Stimulated activated CD4-positive, alpha-beta T cell treated with anti-CD3 and anti-CD28 coated beads, Interleukin-15, amount 100 ng/mL, for 24 hours (primary cell): ENCODE measurements around the gene JMJD7.

ENCODE experiments used
- DNase-seq: peaks from one replicate; pipeline ENCODE4 v3.0.0-alpha.2; 2020

The JMJD7 gene

DNA sequence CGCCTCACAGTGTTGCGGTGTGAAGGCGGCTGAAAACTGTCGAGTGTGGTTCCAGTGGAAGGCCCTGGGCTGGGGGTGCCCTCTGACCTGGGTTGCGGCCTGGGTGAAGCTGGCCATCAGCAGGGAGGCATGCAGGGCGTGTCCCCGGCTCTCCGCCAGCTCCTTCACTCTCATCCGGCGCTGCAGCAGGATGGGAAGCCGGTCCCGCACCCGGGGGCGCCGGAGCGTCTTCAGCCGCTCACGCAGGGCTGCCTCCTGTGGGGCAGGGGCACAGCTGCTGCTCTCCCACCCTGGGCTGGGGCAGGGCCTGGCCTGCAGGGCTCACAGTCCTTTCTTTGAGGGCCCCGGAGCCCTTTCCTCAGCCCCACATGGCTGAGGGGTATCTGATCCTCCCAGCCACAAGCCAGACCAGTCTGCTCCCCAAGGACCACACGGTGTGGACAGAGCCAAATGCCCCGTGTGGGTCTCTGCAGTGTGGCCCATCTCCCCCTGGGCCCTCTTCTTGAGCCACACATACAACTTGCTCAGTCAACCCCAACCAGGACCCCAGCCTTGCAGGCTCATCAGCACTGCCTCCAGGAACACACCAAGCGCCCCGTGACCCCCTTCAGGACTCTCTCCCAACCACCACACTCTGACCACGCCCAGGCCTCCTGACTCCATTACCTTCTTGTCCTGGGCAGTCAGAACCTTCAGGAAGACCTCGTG, 39.1 kb downstream of the JMJD7 start:
- no peak for DNase-seq

DNA sequence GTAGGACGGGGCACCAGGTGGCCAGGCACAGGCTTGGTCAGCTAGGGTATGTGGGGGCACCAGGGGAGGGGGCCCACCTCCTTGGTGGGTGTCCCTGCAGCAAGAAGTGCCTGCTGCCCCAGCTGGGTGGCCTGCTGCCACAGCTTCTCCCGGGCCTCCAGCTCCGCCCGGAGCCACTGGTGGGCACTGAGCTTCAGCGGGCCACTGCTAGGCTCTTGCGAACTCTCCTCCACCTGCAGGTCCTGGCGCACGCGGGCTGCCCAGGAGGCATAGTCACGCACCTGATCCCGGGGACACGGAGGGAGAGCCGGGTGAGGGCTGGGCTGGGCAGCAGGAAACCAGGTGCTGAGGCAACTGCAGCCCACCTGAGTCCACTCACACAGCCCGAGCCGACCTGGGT, 40.4 kb downstream of the JMJD7 start:
- no peak for DNase-seq

DNA sequence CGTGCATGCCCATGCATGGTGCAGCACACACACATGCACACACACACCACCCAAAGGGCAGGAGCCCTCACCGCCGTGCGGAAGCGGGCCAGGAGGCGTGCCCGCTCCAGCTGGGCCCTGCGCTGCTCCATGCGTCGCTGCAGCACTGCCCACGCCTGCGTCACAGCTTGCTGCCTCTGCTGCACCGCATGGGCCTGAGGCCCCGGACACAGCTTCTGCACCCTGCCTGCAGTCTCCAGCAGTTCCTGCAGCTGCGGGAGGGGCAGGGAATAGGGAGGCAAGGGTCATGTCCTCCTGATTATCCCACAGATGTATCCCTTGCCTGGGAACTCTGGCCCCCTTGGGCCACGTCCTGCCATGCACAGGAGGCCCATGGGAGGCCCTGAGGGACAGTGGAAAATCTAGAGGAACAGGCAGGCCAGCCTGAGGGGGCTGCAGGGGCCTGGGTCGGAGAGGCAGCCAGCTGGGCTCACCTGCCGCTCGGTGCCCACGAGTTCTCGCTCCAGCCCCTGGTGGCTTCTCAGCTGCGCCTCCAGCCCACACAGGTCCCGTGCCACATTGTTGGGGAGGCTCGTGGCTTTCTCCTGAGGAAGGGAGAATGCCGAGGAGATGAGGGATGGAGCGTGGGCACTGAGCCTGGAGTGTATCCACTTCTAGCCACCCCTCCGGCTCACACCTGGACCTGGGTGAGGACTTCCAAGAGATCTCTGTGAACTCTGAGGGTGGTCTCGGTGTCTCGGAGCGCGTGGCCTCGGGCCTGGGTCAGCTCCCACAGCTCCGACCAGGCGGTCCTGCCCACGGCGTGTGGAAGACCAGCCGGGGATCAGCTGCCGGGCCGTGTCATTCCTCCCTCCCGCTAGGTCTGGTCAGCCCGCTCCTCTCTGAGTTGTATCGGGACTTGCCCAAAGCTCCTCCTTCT, 42.1 kb downstream of the JMJD7 start:
- no peak for DNase-seq

DNA sequence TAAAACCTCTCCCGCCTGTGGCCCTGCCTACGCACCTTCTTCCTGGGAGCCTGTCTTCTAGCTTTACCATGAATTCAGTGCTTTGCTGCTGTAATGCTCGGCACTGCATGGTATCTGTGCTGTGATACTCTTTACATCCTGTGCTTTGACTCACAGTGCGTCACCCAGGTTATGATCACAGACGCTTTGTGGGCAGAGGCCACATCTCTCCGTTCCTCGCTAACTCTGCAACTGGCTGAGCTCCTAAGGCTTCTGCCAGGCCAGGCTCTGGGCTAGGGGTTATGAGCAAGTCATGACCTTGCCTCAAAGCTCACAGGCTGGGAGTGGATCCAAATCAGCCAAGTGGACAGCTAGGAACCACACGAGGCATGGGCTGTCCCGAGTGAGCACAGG, 42.8 kb downstream of the JMJD7 start:
- peak; percentile 79 for DNase-seq

DNA sequence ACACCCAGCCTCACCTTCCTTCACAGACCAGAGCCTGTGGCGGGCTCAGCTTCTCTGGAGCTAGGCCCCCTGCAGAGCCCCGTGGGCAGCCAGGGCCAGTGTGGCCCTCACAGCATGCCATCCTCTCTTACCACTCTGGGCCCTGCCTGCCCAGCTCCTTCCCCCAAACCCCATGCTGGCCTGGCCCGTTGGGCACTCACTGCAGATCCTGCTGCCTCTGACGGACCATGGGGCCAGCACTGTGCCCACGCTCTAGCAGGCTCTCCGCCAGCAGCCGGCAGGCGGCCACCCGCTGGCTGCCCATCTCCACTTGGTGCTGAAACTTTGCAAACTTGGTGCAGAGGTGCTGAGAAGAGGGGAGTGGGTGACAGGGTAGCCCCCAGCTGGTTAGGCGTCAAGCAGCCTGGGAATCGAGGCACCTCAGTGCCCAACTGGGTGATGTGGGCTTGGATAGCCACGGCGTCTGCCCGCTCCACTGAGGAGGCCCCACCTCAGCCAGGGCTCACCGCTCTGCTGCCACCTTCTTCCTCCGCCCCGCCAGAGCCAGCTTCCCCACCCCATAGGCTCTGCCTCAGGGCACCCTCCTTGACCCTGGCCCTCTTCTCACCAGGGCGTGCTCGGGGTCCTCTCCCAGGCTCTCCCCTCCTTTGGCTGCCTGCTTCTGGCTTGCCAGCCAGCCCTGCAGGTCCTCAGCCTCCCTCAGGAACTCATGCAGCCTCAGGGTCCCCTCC, 43.4 kb downstream of the JMJD7 start:
- no peak for DNase-seq

DNA sequence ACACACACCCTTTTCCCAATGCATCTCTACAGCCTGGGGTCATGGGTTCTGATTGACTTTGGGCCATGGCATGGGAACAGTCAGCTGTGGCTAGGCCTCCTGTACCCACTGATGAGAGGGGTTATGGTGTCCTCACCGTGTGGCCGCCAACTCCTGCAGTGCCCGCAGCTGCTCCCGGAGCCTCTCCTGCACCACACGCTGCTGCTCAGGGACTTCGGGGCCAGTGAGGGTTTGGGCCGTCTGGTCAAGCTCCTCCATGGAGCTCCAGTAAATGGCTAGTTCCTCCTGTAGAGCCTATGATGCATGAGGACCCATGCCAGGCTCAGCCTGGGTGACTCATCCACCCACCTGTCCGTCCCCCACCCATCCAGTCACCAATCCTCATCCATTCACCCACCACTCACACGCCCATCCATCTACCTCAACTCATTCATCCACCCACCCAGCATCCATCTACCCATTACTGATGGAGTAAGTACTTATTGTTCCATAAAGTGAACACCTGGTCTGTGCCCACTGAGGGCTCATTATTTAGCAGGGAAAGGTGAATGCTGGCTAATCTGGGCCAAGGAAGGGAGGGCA, 44.4 kb downstream of the JMJD7 start:
- DNase-seq, result no peak

DNA sequence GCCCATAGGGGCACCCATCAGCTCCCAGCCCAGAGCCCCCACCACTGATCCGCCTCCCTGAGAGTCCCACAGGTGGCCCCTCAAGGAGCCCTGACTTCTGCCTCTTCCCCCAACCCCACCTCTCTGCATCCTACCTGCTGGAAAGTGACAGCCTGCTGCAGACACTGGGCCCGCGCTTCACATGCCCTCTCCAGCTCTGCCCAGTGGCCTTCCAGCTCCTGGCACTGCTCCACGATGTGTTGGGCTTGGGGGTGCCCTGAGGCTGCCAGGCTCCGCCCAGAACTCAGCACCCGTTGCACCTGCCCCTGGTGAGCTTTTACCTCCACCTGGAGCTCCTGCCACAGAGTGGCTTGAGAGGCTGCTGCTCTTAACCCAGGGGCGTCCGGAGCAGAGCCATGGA, 45.8 kb downstream of the JMJD7 start:
- DNase-seq, result no peak

DNA sequence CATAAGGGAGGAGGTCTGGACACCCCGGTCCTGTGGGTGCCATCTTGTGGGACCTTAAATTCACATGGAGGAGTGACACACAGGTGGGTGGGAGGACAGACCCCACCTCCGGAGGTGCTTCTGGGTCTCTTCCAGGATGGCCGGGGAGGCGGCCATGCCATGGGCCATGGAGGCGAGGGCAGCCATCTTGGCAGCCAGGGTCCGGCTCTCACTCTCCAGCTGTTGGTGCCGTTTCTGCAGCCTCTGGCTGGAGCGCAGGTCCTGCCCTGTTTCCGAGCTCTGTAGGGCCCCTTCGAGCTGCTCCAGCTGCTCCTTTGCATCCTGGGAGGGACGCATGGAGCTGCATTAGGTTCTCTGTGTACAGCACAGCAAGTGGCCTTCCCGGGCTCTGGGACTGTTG, 46.8 kb downstream of the JMJD7 start:
- DNase-seq, result no peak

DNA sequence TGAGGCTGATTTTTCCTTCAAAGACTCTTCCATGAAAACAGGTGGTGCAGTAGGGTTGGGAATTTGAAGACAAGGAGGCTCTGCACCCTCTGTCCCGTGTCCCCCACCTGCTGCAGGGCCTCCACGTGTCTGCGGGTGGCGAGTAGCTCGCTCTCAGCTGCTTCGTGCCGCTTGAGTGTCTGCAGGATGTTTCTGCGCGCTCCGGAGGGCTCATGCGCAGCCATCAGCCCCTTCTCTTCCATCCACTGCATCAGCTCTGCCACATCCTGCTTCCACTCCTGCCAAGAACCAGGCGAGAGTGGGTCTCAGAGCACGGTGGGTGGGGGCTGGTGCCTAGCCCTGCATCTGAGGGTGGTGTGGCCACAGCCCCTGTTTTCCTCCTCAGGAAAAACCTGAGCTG, 48.1 kb downstream of the JMJD7 start:
- DNase-seq, result no peak

DNA sequence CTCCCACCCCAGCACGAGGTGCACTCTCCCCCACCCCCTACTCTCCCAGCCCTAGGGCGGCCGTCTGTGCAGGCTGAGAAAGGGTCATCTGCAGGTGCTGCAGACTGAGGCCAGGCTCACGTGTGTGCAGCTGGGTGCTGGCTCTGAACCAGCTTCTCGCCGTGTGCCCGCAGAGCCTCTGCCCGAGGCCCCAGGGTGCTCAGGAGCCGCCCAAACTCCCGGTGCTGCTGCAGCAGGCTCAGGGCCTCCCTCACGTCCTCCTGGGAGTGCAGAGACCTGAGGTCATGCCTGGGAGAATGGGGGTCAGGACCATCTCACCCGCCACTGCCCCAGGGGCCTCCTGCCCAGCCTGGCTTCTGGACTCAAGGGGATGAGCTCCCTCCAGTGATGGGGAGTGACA, 48.8 kb downstream of the JMJD7 start:
- no peak for DNase-seq

DNA sequence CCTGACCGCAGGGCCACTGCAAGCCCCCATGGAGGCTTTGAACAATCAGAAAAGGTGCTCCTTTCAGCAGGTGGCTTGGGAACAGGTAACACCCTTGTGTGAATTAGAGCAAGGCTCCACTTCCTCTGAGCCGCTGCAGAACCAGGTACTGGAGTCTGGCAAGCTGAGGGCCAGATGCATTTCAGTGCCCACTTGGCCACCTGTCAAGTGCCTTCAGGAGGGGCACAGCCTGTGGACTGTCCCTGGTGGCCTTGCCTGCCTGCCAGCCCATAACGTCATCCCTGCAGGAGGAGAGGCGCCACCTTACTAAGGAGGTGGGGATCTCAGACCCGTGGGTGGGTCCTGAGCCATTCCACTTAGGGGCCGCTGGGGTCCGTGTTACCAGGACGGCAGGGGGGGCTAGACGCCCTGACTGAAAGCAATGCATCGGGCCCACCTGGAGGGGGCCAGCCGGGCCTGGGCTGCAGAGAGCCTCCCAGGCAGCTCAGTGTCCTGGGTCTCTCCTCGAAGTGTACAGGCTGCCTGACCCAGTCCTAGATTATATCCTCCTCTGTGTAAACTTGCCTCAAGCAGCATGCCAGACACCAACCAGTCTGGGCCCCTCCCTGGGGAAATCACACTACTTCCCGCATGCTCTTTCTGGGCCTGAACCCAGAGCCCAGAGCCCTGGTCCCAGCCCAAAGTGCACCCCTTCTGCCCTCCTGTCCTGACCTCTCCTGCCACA, 49.9 kb downstream of the JMJD7 start:
- no peak for DNase-seq

DNA sequence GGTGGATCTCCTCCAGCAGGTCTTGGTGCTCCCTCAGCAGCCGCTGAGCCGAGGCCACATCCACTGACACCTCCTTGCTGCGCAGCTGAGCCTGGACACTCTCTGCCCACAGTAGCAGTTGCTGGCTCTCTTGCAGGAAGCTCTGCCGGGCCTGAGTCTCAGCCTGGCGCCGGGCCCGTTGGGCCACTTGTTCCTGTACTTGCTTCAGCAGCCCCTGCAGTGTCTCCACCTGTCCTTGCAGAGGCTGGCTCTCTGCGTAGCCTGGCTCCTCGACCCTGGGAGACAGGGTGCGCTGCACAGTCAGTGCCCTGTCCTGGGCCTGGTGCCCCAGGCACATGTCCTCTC, 50.4 kb downstream of the JMJD7 start:
- DNase-seq, result no peak

DNA sequence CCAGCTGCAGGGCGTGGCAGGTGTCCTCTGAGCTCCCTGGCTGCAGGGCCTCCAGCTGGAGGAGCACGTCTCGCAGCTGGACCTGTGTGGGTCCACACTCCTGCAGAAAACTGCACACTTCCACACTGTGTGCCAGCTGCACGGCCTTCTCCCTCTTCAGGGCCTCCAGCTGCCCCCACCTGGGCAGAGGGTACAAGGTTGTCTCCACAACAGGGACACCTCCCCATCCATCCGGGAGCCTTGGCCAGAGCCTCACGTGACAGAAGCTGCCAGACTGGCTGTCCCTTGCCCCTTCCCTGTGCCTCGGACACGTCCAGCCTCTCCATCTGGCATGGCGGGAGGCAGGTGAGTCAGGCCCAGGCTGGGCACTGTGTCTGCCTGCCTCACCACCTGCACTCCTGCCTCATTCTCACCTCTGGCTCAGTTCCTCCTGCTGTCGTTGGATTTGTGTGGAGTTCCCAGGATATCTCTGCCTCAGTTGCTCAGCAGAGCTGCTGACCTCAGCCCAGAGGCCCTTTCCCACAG, 51.5 kb downstream of the JMJD7 start:
- no peak for DNase-seq

DNA sequence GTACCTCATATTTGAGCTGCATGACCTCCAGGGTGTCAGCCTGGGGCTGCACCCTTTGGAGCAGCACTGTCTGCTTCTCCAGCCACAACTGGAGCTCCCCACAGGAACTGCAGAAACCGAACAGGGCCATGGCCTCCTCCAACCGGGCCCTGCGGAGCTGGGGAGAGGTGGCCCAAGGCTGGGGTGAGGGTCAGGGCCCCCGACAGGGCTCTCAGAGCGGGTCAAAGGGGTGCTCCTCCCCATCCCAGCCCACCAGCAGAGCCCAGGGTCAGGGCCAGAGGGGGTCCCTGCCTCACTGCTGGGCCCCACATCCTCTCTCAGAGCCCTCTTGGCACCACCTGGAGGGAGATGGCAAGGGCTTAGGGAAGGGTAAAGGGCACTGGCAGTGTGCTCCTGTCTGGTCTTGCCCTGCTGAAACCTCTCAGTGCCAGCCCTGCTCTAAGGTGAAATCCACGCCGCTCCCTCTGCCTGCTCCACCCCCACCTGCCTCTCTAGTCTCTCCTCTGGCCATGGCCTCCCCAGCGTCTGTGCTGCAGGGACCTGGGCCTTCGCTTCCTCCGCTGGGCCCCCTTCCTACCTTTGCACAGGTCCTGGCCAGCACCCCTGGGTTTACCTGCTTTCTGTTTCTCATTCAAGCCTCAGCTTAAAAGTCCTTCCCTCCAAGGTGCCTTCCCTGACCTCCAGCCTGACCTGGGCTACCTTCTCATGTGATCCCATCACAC, 52.4 kb downstream of the JMJD7 start:
- no peak for DNase-seq

DNA sequence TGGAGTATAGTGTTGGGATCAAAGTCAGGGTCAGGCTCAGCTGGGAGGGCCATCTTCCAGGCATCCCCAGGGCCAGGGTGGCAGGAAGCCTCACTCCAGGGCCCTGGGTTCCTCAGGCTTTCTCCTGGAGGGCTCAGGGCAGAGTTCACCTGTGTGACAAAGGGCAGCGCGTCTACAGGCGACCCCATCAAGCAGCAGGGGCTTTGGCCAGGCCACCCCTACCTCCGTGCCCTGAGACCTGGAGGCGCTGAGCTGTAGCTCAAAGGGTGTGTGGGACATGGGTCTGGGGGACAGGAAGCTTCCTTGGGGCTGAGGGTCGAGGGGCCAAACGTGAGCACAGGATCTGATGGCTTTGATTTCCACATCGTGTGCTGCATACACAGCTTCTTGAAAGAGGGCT, 53.2 kb downstream of the JMJD7 start:
- no peak for DNase-seq

DNA sequence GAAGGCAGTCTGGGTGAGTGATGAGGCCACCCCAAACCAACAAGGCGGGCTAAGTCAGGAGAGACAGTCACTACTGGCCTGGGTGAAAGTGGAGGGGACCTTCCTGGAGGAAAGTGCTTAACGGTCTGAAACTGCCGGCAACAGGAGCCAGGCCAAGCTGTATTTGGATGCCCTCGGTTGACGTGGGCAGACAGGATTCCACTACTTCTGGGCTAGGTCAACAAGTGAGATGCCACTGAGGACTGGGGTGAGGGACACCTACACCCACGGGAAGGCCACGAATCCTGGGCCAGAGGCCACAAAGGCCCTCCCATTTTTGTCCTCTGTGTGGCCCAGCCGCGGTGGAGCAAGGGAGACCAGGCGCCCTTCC, 53.6 kb downstream of the JMJD7 start:
- no peak for DNase-seq

DNA sequence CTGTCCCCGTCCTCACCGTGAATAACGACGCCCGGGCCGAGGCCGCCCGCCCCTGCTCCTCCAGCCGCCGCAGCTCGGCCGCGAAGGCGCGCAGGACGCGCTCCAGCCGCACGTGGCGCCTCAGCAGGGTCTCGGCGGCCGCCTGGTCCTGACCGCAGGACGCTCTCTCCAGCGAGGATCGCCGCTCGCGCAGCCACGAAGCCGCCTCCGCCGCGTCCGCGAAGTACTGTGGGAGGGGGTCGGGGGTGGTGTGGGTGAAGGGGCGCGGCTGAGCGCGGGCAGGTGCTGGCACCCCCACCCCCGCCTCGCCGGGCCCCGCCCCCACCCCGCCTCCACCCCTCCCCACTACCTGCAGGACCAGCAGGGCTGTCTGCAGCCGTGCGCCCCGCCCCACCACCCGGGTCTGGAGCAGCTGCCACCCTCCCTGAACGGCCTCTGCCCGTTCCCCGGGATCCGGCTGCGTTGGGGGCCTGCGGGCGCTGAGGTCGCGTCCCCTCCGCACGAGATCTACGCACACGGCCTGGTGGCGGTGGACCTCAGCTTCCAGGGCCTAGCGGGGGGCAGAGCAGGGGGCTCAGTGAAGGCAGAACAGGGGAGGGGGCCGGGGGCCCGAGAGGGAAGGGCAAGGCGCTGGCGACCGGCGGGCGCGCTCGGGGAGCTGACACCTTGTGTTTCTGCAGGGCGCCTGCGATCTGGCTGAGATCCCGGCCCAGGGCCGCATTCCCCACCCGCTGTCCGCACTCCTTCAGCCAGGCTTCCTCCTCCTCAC, 54.2 kb downstream of the JMJD7 start:
- peak; percentile 23 for DNase-seq

DNA sequence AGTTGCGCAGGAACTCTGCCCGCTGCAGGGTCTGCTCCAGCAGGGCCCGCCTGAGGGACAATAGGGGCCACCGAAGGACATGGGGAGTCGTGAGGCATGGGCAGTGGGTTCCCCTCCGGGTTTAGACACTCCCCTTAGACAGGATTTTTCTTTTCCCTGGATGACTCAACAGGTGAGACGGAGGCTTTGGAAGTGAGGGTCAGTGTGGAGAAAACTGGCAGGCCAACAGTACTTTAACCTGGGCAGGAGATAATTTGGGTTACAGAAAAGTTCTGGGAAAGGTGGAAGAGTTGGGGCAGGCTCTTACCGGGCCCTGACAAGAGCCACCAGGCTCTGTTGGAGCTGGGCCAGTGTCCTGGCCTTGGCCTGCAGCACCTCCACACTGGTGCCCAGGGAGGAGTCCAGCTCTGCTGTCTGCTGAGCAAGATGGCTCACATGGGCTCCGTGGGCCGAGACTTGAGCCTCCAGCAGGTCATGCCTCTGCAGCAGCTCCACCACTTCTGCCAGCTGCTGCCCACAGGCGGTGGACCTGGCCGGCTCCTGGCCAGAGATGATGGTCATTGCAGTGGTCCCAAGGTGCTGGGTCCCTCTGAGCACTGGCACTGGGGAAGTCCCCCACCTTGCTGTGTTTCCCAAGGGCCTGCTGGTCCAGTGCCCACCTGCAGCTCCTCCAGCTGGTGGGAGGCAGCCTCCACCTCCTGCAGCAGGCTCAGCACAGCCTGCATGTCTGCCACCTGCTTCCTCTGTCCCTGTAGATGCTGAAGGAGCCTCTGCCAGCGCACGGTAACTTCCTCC, 55.0 kb downstream of the JMJD7 start:
- DNase-seq, result no peak

DNA sequence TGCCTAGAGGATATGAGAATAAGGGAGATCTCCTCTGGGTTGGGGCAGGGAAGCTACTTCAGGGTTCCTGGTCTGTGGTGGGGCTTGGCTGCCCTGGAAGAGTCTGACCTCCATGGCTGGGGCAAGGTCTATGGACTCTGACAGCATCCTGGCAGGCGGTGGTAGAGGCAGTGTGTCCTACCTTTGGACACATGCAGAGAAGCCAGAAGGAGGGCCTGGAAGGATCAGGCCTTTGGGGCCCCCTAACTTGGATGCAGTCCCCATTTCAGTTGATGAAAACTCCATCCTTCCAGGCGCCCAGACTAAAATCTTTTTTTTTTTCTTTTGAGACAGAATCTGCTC, 55.6 kb downstream of the JMJD7 start:
- no peak for DNase-seq

DNA sequence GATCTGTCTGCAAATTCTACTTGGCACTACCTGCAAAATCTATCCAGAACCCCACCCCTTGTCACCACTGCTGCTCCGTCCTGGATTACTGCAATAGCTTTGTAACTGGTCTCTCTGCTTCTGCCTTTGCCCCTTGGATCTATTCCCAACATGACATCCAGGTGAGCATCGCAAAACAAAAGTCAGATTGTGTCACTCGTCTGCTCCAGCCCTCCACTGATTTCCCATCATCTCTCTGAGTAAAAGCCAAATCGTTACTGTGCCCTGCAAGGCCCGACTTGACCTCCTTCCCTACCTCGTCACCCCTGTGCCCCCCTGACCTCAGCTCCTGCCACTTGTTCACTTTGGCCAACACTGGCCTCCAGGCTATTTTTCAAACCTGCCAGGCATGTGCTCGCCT, 56.6 kb downstream of the JMJD7 start:
- DNase-seq, result no peak
